GM21381 (cell line): ENCODE results near the gene LTBP1.
"Not testable (repeated sequence)": the region's sequence is repeated elsewhere in the genome, so short reads cannot be mapped to it uniquely, and the experiment has no call there.

ENCODE experiments used
- ATAC-seq: cut with Tn5 transposase; IDR thresholded peaks from one replicate; pipeline ENCODE4 v1.9.1; 2021; ENCODE audit warnings: mild to moderate bottlenecking, moderate library complexity; ENCODE audit not compliant: unreplicated experiment

The LTBP1 gene

DNA sequence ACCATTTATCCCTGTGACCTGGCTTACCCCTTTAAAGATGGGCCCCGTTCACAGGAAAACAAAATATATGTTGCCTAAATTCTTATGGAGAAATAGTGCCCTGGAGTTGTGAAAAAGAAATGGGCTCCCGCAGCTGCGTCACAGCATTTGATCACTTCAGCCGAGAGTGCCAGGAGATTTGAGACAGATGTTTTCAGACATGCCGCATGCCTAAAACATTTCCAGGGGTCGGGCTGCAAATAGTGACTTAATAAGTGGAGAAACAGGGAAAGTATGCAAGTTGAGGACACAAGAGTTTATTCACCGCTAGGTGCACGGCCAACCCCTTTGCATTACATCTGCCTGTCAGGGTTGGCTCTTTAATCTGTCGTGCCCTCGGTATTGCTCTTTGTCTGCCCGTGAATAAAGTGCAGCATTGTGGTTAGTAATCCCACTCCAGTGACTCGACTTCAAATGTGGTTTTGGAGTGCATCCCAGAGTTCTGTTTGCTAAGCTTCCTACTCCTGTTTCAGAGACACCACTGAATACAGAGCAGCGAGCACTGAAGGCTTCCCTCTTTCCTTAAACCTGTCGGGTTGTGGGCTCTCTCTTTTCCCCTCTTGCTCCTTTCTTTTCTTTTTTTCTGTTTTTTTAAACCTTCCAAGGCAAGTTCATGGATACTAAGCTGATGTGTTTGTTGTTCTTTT, 187.5 kb downstream of the LTBP1 start:
- ATAC-seq = no peak

DNA sequence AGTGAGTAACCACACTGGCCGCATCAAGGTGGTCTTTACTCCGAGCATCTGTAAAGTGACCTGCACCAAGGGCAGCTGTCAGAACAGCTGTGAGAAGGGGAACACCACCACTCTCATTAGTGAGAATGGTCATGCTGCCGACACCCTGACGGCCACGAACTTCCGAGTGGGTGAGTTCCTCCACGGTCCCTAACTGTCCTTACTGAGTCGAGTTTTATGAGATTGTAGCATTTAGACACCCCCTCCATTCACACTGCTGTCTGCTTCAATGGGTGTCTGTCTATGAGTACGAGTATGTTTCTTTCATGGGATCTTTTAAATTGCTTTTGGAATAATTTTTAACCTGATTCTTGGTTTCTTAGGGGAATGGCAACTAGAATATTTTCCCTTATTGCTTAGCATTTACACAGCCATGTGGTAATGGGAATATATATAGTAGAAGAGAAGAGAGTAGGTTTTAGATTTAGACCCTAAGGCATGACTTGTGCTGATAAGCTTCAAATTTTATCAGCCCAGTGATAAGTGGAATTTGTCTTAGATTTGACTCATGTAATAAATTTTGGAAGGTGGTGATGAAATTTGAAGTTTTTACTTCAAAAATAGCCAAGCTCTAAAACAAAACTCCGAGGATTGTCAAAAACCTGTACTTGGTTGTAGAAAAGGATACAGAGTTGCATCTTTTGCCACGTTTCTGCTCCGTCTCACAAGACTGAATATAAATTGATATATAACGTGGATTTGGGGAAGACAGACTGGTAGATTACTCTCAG, 188.2 kb downstream of the LTBP1 start:
- ATAC-seq = no peak

DNA sequence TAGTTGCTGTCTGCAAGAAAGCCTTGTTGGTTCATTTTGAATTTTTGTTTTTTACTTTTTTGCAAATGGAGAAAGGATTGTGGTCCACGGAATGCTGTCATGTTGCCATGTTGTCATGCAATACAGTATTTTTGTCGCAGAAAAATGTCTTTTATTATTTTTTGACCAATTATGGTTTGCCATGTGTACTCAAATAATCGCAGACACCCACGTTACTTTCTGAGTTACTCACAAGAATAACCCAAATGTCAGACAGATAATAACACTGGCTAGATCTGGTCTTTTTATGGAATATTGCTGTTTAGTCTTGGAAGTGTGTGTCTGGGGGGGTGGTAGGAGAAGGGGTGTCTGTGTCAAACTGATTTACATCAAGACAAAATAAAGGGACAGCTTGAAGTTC, 188.9 kb downstream of the LTBP1 start:
- no peak for ATAC-seq

DNA sequence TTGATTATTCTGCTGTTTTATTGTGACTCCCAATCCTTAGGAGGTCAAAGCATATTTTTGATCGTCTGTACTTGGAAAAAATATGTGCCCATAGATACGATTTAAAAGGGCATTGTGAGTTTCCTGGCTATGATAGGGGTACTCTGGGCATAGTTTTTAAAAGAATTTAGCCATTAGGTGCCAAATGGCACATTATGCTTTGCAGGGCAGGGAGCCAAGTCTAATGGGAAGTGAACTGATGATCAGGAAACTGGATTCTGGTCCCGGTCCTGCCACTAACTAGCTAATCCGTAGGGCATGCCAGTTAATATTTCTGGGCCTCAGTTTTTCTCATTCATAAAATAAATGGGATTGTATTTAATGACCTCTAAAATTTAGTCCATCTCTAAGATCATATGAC, 189.3 kb downstream of the LTBP1 start:
- no peak for ATAC-seq

DNA sequence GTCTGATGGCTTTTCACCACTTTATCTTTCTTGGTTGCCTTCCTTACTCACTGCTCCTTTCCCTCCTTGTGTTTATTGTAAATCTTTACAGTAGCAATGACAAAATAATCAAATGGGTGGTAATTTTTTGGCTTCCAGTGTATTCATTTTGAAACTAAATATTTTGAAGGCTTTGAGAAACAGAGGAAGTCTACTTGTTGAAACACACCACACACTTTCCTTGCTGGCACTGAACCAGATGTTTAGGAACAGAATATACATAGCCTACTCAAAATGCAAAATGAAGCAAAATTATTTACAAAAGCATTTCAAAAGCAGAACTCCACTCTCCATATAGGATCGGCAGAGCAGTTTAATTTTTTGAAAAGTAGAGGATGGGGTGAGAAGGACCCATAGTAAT, 189.8 kb downstream of the LTBP1 start:
- no peak for ATAC-seq

DNA sequence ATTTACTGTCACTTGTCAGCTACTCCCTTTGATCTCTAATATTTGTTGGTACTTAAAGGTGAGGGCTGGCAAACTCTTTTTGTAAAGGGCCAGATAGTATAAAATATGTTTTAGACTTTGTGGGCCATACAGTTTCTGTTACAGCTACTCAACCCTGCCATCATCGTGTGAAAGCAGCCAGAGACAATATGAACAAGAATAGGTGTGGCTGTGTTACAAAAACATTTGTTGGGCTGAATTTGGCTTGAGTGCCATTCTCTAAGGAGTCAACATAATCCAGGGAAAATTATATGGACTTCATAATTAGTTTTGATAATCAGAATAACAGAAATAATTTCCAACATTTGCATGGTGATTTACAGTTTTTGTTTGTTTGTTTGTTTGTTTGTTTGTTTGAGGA, 190.6 kb downstream of the LTBP1 start:
- ATAC-seq = no peak

DNA sequence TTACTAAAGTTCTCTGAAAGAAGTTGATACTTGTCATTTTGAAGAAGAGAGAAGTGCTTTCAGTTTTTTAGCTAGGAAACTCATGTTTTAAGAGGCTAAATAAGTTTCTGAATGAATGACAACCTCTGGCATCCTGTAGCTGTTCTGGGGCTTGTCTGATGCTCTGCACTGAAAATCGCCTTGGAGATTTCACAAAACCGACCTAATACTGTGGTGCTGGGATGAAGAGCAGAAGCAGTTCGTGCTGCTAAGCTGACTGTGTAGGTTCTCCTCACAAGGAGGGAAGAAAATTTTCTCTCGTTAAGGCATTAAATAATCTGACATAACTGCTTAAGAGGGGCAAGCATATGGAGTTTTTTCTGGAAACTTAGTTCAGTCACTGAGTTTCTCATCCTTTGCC, 193.2 kb downstream of the LTBP1 start:
- no peak for ATAC-seq

DNA sequence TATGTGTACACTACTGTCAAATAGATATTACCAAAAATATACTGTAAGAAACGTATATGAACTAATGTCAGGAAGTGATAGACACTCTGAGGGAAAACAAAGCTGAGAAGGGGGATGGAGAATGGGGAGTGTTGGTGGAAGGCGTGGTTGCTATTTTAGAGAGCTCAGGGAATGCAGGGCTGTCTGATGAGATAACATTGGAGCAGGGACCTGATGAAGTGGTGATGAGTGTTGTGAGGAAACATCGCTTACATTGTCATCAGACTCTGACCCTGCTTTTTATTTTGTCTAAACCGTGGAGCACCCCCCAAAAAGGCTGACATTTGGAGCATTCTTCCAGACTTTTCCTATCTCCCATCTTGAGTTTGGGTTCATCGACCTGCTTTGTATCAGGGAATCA, 194.7 kb downstream of the LTBP1 start:
- no peak for ATAC-seq

DNA sequence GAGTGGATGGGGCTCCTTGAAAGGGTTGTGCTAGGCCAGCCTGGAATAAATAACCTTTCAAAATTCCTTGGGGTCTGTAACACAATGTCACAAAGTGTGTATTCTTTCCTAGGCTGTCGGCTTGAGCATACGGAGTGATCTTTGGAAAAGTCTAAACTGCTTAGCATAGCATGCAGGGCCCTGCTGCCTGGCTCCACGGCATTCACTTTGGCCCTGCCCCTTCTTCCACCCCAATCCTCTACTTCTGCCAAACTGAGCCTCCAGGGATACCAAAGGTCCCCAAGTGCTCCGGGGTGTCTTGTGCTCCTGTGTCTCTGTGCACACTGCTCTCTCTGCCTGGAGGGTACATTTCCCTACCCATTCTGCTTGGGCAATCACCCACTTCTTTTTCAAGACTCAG, 196.1 kb downstream of the LTBP1 start:
- no peak for ATAC-seq

DNA sequence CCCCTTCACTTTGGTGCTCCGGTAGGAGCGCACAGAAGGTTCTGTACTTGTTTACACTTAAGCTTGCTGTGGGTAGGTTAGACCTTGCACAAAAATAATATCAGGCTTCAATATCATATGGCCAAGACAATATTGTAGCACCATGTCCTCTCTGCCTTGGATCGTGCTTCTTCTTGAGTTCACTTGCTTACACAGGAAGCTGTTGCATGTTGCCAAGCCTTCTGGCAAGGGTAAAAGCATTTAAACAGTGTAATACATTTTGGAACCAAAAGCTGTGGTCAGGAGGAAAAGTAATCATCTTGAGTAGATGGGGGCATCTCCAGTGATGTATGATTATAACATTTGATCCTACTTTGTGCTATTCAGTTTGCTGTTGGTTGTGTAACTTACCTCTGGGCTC, 197.5 kb downstream of the LTBP1 start:
- no peak for ATAC-seq

DNA sequence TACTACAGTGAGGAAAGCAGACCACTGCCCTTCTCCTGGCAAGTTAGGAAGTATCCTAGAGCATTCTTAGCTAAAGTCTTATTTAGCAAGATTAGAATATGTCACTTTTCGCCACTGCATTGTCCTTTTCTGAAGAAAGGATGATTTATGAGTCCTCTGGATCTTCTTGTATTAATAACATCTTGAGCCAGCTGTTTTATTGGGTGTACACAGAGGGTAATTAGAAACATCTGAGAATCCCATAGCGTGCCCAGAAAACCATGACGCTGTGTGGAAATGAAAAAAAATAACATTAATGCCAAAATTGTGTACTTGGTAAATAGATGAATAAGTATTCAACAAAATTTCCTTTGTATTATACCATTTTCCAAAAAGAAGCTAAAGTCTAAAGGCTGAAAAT, 198.7 kb downstream of the LTBP1 start:
- no peak for ATAC-seq

DNA sequence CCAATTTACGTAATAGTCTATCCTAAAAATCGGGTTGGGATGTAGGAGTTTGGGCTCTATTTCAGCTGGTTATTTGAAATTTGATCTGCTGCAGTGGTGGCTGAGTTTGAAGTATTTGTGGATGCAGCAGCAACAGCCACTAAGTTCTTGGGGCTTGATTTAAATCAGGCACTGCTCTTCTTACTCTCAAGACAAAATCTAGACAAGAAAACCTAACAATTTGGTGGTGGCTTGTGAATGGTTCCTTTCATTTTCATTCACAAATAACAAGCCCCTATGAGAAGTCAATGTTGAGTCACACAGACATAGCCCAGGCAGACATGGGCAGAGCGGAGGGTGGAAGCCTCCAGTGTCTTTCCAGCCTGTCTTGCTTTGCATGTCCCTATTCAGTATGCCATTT, 199.3 kb downstream of the LTBP1 start:
- ATAC-seq = no peak

DNA sequence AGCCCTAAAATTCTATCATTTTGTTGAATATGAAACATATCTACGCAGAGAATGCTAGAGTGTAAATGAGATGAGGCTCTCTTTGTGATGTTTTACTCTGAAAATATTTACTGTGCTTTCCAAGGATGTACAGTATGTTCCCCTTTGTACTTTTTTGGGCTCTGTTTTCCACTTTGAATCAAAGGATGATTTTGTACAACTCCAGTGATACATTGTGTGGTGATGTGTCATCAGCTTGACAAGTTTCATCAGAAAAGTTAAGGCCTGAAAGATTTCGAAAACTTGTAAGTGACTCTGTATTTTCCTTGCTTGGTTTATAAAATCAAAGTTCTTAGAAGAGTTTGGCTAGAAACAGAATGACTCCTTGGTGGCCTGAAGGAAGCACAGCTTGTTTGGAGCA, 206.3 kb downstream of the LTBP1 start:
- no peak for ATAC-seq

DNA sequence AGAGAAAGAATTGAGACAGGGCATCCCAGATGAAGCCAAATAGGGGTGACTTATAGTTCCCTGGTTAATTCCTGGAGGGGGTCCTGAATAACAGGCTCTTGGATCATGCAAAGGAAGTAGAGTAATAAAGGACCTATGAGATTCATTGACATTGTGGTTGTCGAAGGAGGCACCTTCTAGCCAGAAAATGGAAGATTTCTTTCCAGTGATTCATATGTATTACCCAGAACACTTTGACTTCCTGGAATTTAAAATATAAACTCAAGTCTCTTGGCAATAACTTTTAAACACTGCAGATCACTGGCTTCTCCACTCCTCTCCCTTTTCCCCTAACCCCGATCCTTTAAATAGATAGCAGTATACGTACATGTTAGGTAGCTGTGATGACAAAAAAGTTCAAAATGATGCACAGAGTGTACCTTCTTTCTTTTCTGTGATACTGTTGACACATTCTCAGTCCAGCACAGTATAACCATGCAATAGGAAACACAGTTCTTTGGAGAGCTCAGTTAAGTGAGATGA, 211.8 kb downstream of the LTBP1 start:
- ATAC-seq = no peak

DNA sequence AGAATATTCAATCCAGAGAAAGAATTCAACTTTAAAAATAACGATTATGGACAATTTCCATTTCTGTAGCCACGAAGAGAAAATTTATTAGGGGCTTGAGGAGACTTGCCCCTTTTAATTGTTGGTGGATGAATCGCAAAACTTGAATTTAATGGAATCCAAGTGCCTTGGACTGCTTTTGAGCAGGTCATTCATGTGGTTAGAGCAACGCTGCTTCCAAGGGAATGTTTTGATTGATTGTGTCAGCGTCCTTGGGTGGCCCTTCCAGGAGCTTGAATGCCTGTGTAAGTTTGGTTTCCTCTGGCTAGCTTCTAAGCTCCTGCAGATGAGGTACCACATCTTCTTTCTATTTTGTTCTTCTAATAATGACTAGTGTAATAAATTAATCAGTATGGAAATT, 213.4 kb downstream of the LTBP1 start:
- ATAC-seq = no peak

DNA sequence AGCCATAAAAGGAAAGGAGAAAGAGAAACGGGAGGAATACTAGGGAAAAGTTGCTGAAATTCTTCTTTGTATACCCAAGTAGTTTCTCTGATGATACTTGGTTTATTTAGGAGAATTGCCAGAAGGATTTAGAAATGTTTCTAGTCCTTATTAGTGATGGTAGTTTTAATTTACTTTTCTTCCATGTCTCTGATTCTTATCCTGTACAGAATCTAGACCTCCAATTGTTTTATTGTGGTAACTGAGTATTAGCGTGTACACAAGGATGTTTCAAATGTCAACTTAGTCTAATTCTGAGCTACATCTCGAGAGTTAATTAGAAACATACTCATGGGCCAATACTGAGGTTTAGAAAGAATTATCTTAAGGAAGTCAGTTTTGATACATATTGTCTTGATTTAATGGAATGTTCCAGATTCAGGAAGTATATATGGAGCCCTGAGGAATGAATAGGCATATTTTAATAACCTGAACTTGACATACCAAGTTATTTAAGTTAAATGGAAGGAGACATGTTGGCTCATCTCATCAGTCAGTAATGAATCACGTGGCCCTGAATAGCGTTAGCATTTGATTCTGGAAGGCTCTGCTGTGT, 219.6 kb downstream of the LTBP1 start:
- no peak for ATAC-seq

DNA sequence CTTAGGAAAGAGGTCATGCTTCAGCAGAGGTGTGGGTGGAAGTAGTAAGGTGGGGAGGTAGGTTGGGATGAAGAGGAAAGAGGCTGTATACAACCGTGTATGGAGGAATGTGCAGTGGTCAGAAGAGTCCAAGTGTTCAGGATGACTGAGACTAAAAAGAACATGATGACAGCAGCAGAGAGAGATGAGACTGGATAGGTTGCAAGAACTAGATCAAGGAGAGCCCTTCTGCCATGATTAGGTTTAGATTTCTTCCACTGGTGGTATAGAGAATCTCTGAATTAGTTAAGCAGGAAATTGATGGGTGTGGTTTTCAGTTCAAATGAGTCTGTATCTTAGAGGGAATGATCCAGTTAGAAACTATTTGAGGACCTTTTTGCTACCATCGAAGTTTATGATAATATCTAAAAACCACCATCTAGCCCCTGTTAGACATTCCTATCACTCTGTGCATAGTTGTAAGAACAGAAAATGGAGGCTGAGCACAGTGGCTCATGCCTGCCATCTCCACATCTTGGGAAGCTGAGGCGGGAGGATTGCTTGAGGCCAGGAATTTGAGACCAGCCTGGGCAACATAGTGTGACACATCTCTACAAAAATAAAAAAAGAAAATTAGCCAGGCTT, 221.0 kb downstream of the LTBP1 start:
- no peak for ATAC-seq

DNA sequence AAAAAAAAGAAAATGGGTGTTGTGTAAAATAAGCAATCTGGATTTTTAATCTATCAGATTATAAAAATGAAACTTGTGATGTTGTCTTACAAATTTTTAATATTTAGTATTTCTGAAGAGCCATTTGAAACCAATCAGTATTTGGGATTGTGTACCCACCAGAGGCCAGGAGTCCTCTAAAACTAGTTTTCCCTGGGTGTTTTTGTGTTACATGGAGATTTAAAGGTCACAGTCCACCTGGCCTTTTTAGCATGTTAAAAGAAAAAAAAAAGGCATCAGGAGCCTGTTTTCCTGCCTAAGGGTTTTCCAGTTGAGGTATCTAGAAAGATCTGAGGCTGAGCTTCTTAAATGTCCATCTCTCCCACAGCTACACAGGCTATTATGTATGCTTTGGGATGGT, 221.7 kb downstream of the LTBP1 start:
- no peak for ATAC-seq

DNA sequence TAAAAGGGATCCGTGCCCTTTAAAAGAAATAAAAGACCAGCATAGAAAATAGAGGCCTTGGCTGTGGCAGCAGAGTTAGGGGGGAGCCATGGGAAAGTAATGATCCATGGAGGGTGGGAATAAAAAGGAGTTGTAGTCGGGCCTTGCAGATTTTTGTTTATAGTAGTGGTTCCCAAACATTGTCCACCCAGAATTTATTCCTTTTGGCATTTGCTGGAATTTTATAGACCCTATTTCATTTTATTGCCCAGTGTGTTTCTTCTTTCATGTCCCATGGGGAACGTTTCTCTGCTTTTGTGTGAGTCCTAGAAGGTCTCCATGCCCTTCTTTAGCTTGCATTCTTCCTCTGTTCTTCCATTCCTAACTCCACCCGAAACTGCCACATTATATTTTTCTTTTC, 222.2 kb downstream of the LTBP1 start:
- ATAC-seq = no peak

DNA sequence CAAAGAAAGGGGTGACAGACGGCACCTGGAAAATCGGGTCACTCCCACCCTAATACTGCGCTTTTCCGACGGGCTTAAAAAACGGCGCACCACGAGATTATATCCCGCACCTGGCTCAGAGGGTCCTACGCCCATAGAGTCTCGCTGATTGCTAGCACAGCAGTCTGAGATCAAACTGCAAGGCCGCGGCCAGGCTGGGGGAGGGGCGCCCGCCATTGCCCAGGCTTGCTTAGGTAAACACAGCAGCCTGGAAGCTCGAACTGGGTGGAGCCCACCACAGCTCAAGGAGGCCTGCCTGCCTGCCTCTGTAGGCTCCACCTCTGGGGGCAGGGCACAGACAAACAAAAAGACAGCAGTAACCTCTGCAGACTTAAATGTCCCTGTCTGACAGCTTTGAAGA, 223.5 kb downstream of the LTBP1 start:
- ATAC-seq = not testable (repeated sequence)

DNA sequence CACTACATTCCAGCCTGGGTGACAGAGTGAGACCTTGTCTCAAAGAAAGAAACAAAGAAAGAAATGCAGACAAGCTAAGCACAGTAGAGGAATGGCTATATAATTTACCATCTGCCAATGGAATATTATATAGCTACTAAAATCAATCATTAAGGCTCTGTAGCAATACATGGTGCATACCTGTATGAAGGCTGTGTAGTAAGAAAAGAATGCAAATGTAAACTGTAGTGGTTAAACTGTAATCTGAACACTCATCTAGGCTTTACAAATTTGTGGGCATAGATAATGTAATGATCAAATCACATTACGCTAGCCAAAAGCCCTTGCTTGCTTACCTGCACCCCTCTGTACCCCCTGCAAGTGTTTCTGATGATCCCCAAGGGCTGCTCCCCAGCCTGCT, 230.9 kb downstream of the LTBP1 start:
- ATAC-seq = no peak

DNA sequence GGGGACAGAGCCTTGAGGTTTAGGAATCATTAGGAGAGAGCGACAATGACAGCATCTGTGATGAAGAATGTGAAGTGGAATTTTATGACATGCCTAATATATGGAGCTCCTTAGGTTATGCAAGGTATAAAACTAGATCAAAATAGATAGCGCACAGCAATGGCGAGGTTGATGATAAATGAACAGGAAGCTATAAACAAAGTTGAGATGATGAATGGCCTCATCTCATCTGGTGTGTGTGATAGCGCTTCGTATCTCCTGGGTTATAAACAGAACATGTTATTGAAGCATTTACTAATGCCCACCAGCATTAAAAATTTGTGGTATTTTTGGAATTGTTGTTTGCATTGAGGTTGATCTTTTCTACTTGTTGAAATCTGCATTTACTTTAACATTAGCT, 231.5 kb downstream of the LTBP1 start:
- ATAC-seq = no peak
